Measurements from ENCODE around the gene SLC25A41. TPM values are rescaled to one million over a fixed set of nuclear protein-coding genes. Genes with fewer than 3 reads are reported as not detected.

The SLC25A41 gene
- polyA plus RNA-seq, 1 donor (not counting 4 experiments of a cell fraction or from before 2014, with no cell fraction given): not detected

- TF ChIP-seq CTCF (optimal IDR thresholded peaks at IDR 0.05 in 1 of 3, IDR thresholded peaks at IDR 0.05 in 1 of 3, conservative IDR thresholded peaks at IDR 0.05 in 1 of 3; ENCODE audit: extremely low read depth in 1 of 3, insufficient read depth in 2 of 3, low read length in 3 of 3): no peak
- Histone ChIP-seq H3K4me1 (ENCODE audit: control insufficient read depth, extremely low read depth, insufficient read depth, low read length) (peaks cover 9% of the 10 kb centered on the region), H3K27me3 (ENCODE audit: control insufficient read depth, extremely low read depth, insufficient read depth, low read length) (no peaks in the 10 kb centered on the region), H3K4me3 (ENCODE audit: control insufficient read depth in 2 of 3, extremely low read depth in 1 of 3, insufficient read depth in 2 of 3, low read depth in 1 of 3, low read length in 3 of 3) (no peak overlapping the region), H3K9me3 (ENCODE audit: control insufficient read depth, low read depth, low read length) (no peaks in the 10 kb centered on the region), H2AFZ (ENCODE audit: control insufficient read depth, low read length) (no peak overlapping the region), H3K4me2 (ENCODE audit: control insufficient read depth, extremely low read depth, insufficient read depth, low read depth, low read length) (no peak overlapping the region), H3K36me3 (ENCODE audit: control insufficient read depth in 2 of 2, extremely low read depth in 1 of 2, insufficient read depth in 2 of 2, low read length in 2 of 2) (peaks cover 0 to 6% of the 10 kb centered on the region in 2 experiments), H3K9me1 (ENCODE audit: control insufficient read depth, extremely low read depth, insufficient read depth, low read length) (no peaks in the 10 kb centered on the region), H4K20me1 (ENCODE audit: control insufficient read depth, extremely low read depth, insufficient read depth, low read length) (no peaks in the 10 kb centered on the region), H3K27ac (ENCODE audit: control insufficient read depth, insufficient read depth, low read length) (no peak overlapping the region), H3K79me2 (ENCODE audit: control insufficient read depth, insufficient read depth, low read length) (no peaks in the 10 kb centered on the region), H3K9ac (ENCODE audit: control insufficient read depth, extremely low read depth, insufficient read depth, low read length) (no peak overlapping the region)
- DNase-seq (ENCODE audit: low read depth, low spot score) (no peak), FAIRE-seq (no peak)
- dilution Hi-C loops (cut with MboI; ENCODE audit: extremely low pct_ligation_motif_present, low sequenced_read_pairs): no loop called here
Measured at GRCh38 chr19:6465663-6466062, 32.1 kb upstream of the SLC25A41 start.

GRCh38 chr19:6465006-6465405 is 31.4 kb upstream of the SLC25A41 start:
- Histone ChIP-seq H3K9ac (ENCODE audit: control insufficient read depth, extremely low read depth, insufficient read depth, low read length) (peak overlapping the region; percentile 79), H2AFZ (ENCODE audit: control insufficient read depth, low read length) (no peak overlapping the region), H3K4me3 (ENCODE audit: control insufficient read depth in 2 of 3, extremely low read depth in 1 of 3, insufficient read depth in 2 of 3, low read depth in 1 of 3, low read length in 3 of 3) (peak overlapping the region; percentile 76 to 82 (median 80)), H3K4me1 (ENCODE audit: control insufficient read depth, extremely low read depth, insufficient read depth, low read length) (peaks cover 9% of the 10 kb centered on the region), H4K20me1 (ENCODE audit: control insufficient read depth, extremely low read depth, insufficient read depth, low read length) (no peaks in the 10 kb centered on the region), H3K4me2 (ENCODE audit: control insufficient read depth, extremely low read depth, insufficient read depth, low read depth, low read length) (peak overlapping the region; percentile 89), H3K79me2 (ENCODE audit: control insufficient read depth, insufficient read depth, low read length) (no peaks in the 10 kb centered on the region), H3K27me3 (ENCODE audit: control insufficient read depth, extremely low read depth, insufficient read depth, low read length) (no peaks in the 10 kb centered on the region), H3K36me3 (ENCODE audit: control insufficient read depth in 2 of 2, extremely low read depth in 1 of 2, insufficient read depth in 2 of 2, low read length in 2 of 2) (peaks cover 0 to 6% of the 10 kb centered on the region in 2 experiments), H3K27ac (ENCODE audit: control insufficient read depth, insufficient read depth, low read length) (no peak overlapping the region), H3K9me1 (ENCODE audit: control insufficient read depth, extremely low read depth, insufficient read depth, low read length) (no peaks in the 10 kb centered on the region), H3K9me3 (ENCODE audit: control insufficient read depth, low read depth, low read length) (no peaks in the 10 kb centered on the region)
- no peak for TF ChIP-seq EZH2 (IDR thresholded peaks at IDR 0.05; ENCODE audit: low read length)
- FAIRE-seq (no peak), DNase-seq (ENCODE audit: low read depth, low spot score) (no peak)
- dilution Hi-C loops (cut with MboI; ENCODE audit: extremely low pct_ligation_motif_present, low sequenced_read_pairs): no loop called here
